Endothelial cell of umbilical vein (primary cell): Measurements from ENCODE around the gene COMMD10.

Source experiments
- EZH2 ChIP-seq: IDR thresholded peaks from 2 replicates; pipeline ENCODE4 v1.6.1; 2012; ENCODE audit warnings: borderline replicate concordance, low read depth, mild to moderate bottlenecking, moderate library complexity, low read length, inconsistent platforms; ENCODE audit not compliant: severe bottlenecking
- FOS ChIP-seq: IDR thresholded peaks from 2 replicates; pipeline ENCODE4 v1.6.1; 2011; ENCODE audit warnings: mild to moderate bottlenecking, low read length, moderate library complexity, borderline replicate concordance; ENCODE audit not compliant: insufficient read depth
- GATA2 ChIP-seq: IDR thresholded peaks from 2 replicates; pipeline ENCODE4 v1.7.0; 2011; ENCODE audit warnings: low read depth, mild to moderate bottlenecking, moderate library complexity, mixed read lengths, low read length; ENCODE audit not compliant: insufficient read length, insufficient read depth
- JUN ChIP-seq: IDR thresholded peaks from 2 replicates; pipeline ENCODE4 v1.6.1; 2011; ENCODE audit warnings: borderline replicate concordance, low read depth; ENCODE audit not compliant: insufficient read length, insufficient read depth
- MYC ChIP-seq: IDR thresholded peaks from one replicate; pipeline ENCODE4 v1.6.1; 2011; ENCODE audit warnings: mild to moderate bottlenecking, low read depth, low read length
- POLR2A ChIP-seq: IDR thresholded peaks from 2 replicates; pipeline ENCODE4 v1.6.1; 2012; ENCODE audit warnings: low read depth, mild to moderate bottlenecking, control low read depth, low read length
- POLR2AphosphoS5 ChIP-seq: IDR thresholded peaks from 2 replicates; pipeline ENCODE4 v1.6.1; 2012; ENCODE audit warnings: low read depth, mild to moderate bottlenecking, control low read depth, low read length, moderate library complexity; ENCODE audit not compliant: insufficient read depth
- TF ChIP-seq, protein P1 (sequence below), 2 donors: IDR thresholded peaks; 1 replicate in 1 of 2; 2 replicates in 1 of 2; pipeline ENCODE4 v1.5.1; 2011; ENCODE audit warnings: low read length in 2 of 2, mild to moderate bottlenecking in 2 of 2, moderate library complexity in 2 of 2, control low read depth in 1 of 2, inconsistent platforms in 1 of 2, low read depth in 1 of 2; ENCODE audit not compliant: insufficient read depth in 1 of 2; ENCODE audit errors: extremely low read depth in 1 of 2
- TF ChIP-seq, protein P2 (sequence below): IDR thresholded peaks from 2 replicates; pipeline ENCODE4 v1.6.1; 2011; ENCODE audit not compliant: insufficient read depth, insufficient read length

DNA sequence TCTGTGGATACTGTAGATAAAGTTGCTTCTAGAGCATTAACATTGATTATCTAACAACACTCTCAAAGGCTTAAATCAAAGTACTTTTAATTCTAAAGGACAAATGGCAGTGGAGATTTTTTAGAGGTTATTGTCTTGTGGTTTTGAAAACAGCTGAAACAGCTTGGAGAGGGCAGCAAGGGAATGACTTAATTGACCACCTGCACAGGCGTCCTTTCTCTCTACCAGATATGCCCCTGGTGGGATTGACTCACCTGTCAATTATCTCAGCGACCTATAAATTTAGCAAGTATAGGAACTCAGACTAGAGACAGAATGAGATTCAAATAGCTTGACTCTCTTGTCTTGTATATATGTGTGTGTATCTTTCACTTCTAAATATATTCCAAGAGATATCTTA is 39.0 kb upstream of the COMMD10 start:
- TF ChIP-seq, protein P1, sequence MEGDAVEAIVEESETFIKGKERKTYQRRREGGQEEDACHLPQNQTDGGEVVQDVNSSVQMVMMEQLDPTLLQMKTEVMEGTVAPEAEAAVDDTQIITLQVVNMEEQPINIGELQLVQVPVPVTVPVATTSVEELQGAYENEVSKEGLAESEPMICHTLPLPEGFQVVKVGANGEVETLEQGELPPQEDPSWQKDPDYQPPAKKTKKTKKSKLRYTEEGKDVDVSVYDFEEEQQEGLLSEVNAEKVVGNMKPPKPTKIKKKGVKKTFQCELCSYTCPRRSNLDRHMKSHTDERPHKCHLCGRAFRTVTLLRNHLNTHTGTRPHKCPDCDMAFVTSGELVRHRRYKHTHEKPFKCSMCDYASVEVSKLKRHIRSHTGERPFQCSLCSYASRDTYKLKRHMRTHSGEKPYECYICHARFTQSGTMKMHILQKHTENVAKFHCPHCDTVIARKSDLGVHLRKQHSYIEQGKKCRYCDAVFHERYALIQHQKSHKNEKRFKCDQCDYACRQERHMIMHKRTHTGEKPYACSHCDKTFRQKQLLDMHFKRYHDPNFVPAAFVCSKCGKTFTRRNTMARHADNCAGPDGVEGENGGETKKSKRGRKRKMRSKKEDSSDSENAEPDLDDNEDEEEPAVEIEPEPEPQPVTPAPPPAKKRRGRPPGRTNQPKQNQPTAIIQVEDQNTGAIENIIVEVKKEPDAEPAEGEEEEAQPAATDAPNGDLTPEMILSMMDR (IDR thresholded peaks at IDR 0.05; ENCODE audit: extremely low read depth in 1 of 2, insufficient read depth in 1 of 2, low read depth in 1 of 2, low read length in 2 of 2) = no peak
- TF ChIP-seq JUN (no peak), GATA2 (no peak), POLR2A (no peak), FOS (no peak), POLR2AphosphoS5 (no peak), MYC (no peak), EZH2 (no peak)
- TF ChIP-seq, protein P2, sequence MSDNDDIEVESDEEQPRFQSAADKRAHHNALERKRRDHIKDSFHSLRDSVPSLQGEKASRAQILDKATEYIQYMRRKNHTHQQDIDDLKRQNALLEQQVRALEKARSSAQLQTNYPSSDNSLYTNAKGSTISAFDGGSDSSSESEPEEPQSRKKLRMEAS = no peak
